HEK293 (cell line): ENCODE results near the gene SH3PXD2B.

Source experiments
- ATF2 ChIP-seq: fragments of 450-650 bp; formaldehyde crosslinking; IDR thresholded peaks from 2 replicates; pipeline ENCODE4 v1.5.1; 2016; ENCODE audit warnings: missing biosample characterization, missing genetic modification characterization, low read depth
- CTCF ChIP-seq: fragments of 450-650 bp; formaldehyde crosslinking; IDR thresholded peaks from 2 replicates; pipeline ENCODE4 v1.5.1; 2016; ENCODE audit warnings: missing biosample characterization, missing genetic modification characterization
- GFI1B ChIP-seq: fragments of 450-650 bp; formaldehyde crosslinking; IDR thresholded peaks from 2 replicates; pipeline ENCODE4 v1.5.1; 2016; ENCODE audit warnings: missing biosample characterization, missing genetic modification characterization
- IKZF3 ChIP-seq: fragments of 450-650 bp; IDR thresholded peaks from 2 replicates; pipeline ENCODE4 v1.5.0; 2018; ENCODE audit warnings: missing biosample characterization, mild to moderate bottlenecking, missing genetic modification characterization, moderate library complexity
- OVOL3 ChIP-seq: fragments of 450-650 bp; formaldehyde crosslinking; IDR thresholded peaks from 2 replicates; pipeline ENCODE4 v1.5.1; 2016; ENCODE audit warnings: missing biosample characterization, missing genetic modification characterization
- PRDM2 ChIP-seq: fragments of 450-650 bp; formaldehyde crosslinking; IDR thresholded peaks from 2 replicates; pipeline ENCODE4 v1.5.1; 2016; ENCODE audit warnings: missing biosample characterization, missing genetic modification characterization, borderline replicate concordance
- RBAK ChIP-seq: fragments of 450-650 bp; formaldehyde crosslinking; IDR thresholded peaks from 2 replicates; pipeline ENCODE4 v1.5.1; 2016; ENCODE audit warnings: missing biosample characterization, missing genetic modification characterization
- REST ChIP-seq: fragments of 450-650 bp; formaldehyde crosslinking; IDR thresholded peaks from 2 replicates; pipeline ENCODE4 v1.5.1; 2016; ENCODE audit warnings: missing biosample characterization, missing genetic modification characterization
- SP2 ChIP-seq: fragments of 450-650 bp; formaldehyde crosslinking; IDR thresholded peaks from 2 replicates; pipeline ENCODE4 v1.5.1; 2016; ENCODE audit warnings: missing biosample characterization, missing genetic modification characterization
- YY1 ChIP-seq: fragments of 450-650 bp; formaldehyde crosslinking; IDR thresholded peaks from 2 replicates; pipeline ENCODE4 v1.5.1; 2018; ENCODE audit warnings: missing biosample characterization, missing genetic modification characterization
- ZNF274 ChIP-seq, 2 experiments: fragments of 200-500 bp in 1 of 2; fragments of 450-650 bp in 1 of 2; sonication (Bioruptor generic) in 1 of 2; formaldehyde crosslinking in 1 of 2; IDR thresholded peaks; 2 replicates each; pipeline versions ENCODE4 v1.5.1 to v1.6.1; 2014 to 2016; ENCODE audit warnings: borderline replicate concordance in 1 of 2, inconsistent platforms in 1 of 2, low read length in 1 of 2, missing biosample characterization in 1 of 2, missing genetic modification characterization in 1 of 2
- ZNF37A ChIP-seq: fragments of 450-650 bp; IDR thresholded peaks from 2 replicates; pipeline ENCODE4 v1.5.1; 2018; ENCODE audit warnings: missing biosample characterization, missing genetic modification characterization
- ZNF670 ChIP-seq: fragments of 450-650 bp; formaldehyde crosslinking; IDR thresholded peaks from 2 replicates; pipeline ENCODE4 v1.5.1; 2016; ENCODE audit warnings: missing biosample characterization, missing genetic modification characterization, low read depth
- ZNF76 ChIP-seq: fragments of 450-650 bp; formaldehyde crosslinking; IDR thresholded peaks from 2 replicates; pipeline ENCODE4; 2016; ENCODE audit warnings: low read depth, missing biosample characterization, missing genetic modification characterization, borderline replicate concordance

- TF ChIP-seq GFI1B (tag by site-specific recombination) (no peak), IKZF3 (tag by site-specific recombination) (no peak), ZNF37A (tag by site-specific recombination) (no peak), PRDM2 (tag by site-specific recombination) (no peak), ZNF76 (no peak), REST (tag by site-specific recombination) (no peak), CTCF (tag by site-specific recombination) (no peak), ZNF670 (tag by site-specific recombination) (no peak), ZNF274 (IDR thresholded peaks at IDR 0.05; ENCODE audit: low read length) (no peak), ZNF274 (tag by site-specific recombination; IDR thresholded peaks at IDR 0.05; ENCODE audit: borderline replicate concordance) (no peak), OVOL3 (tag by site-specific recombination) (no peak), YY1 (no peak), ATF2 (tag by site-specific recombination) (no peak), RBAK (no peak), SP2 (tag by site-specific recombination) (no peak)
Measured at GRCh38 chr5:172441262-172441751, 13.0 kb downstream of the SH3PXD2B start.
